Endothelial cell of umbilical vein (primary cell): ENCODE measurements around the gene TBC1D4.

Experiments used
- JUN ChIP-seq: IDR thresholded peaks from 2 replicates; pipeline ENCODE4 v1.6.1; 2011; ENCODE audit warnings: borderline replicate concordance, low read depth; ENCODE audit not compliant: insufficient read length, insufficient read depth
- POLR2A ChIP-seq: IDR thresholded peaks from 2 replicates; pipeline ENCODE4 v1.6.1; 2012; ENCODE audit warnings: low read depth, mild to moderate bottlenecking, control low read depth, low read length
- POLR2AphosphoS5 ChIP-seq: IDR thresholded peaks from 2 replicates; pipeline ENCODE4 v1.6.1; 2012; ENCODE audit warnings: low read depth, mild to moderate bottlenecking, control low read depth, low read length, moderate library complexity; ENCODE audit not compliant: insufficient read depth
- TF ChIP-seq, protein P1 (sequence below), 2 donors: IDR thresholded peaks; 1 replicate in 1 of 2; 2 replicates in 1 of 2; pipeline ENCODE4 v1.5.1; 2011; ENCODE audit warnings: low read length in 2 of 2, mild to moderate bottlenecking in 2 of 2, moderate library complexity in 2 of 2, control low read depth in 1 of 2, inconsistent platforms in 1 of 2, low read depth in 1 of 2; ENCODE audit not compliant: insufficient read depth in 1 of 2; ENCODE audit errors: extremely low read depth in 1 of 2

DNA sequence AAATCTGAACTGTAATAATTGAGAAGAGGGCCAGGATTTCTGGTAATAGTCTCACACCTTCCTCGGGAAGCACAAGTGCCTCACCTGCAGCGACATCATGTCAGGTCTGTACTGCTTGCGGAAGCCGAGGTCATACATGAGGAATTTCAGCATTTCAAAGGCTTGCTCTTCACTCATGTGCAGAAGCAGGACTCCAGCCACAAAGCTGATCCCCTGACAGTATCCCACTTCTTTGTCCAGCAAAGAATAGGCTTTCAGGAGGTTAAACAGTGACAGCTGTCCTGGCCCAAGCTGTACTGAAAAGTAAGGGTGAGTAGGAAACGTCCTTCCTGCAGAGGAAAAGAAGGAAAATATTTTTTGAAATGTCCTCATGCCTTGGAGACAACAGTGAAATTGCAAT is 182.7 kb downstream of the TBC1D4 start:
- TF ChIP-seq, protein P1, sequence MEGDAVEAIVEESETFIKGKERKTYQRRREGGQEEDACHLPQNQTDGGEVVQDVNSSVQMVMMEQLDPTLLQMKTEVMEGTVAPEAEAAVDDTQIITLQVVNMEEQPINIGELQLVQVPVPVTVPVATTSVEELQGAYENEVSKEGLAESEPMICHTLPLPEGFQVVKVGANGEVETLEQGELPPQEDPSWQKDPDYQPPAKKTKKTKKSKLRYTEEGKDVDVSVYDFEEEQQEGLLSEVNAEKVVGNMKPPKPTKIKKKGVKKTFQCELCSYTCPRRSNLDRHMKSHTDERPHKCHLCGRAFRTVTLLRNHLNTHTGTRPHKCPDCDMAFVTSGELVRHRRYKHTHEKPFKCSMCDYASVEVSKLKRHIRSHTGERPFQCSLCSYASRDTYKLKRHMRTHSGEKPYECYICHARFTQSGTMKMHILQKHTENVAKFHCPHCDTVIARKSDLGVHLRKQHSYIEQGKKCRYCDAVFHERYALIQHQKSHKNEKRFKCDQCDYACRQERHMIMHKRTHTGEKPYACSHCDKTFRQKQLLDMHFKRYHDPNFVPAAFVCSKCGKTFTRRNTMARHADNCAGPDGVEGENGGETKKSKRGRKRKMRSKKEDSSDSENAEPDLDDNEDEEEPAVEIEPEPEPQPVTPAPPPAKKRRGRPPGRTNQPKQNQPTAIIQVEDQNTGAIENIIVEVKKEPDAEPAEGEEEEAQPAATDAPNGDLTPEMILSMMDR (IDR thresholded peaks at IDR 0.05; ENCODE audit: extremely low read depth in 1 of 2, insufficient read depth in 1 of 2, low read depth in 1 of 2, low read length in 2 of 2) = no peak
- TF ChIP-seq POLR2AphosphoS5 = no peak
- TF ChIP-seq JUN = no peak
- no peak for TF ChIP-seq POLR2A
